ENCODE measurements around the gene NDUFAF8. TPM values are rescaled to one million over a fixed set of nuclear protein-coding genes. Genes with fewer than 3 reads are reported as not detected.

NDUFAF8 gene
- total RNA-seq, 4 donors from 2014 or later = 1.8 to 31.9 (median 6.7) TPM

- no peak for DNase-seq
- no peak for TF ChIP-seq POLR2A (IDR thresholded peaks at IDR 0.05)
- no peak for TF ChIP-seq CTCF (IDR thresholded peaks at IDR 0.05)
- Histone ChIP-seq H3K36me3 (no peaks in the 10 kb centered on the region), H3K27ac (no peak overlapping the region), H3K4me3 (no peak overlapping the region), H3K27me3 (no peaks in the 10 kb centered on the region), H3K4me1 (no peaks in the 10 kb centered on the region), H3K9me3 (no peaks in the 10 kb centered on the region)
- intact Hi-C loops (cut with DNase I; ENCODE audit: low total_unique reads) = no loop called here
Measured at GRCh38 chr17:81252326-81252986, 13.3 kb downstream of the NDUFAF8 start.

- Histone ChIP-seq H3K27ac (no peak overlapping the region), H3K4me3 (no peak overlapping the region), H3K36me3 (no peaks in the 10 kb centered on the region), H3K9me3 (no peaks in the 10 kb centered on the region), H3K27me3 (no peaks in the 10 kb centered on the region), H3K4me1 (no peaks in the 10 kb centered on the region)
- no peak for TF ChIP-seq POLR2A (IDR thresholded peaks at IDR 0.05)
- no peak for TF ChIP-seq CTCF (IDR thresholded peaks at IDR 0.05)
- DNase-seq = no peak
- intact Hi-C loops (cut with DNase I; ENCODE audit: low total_unique reads) = no loop called here
Measured at GRCh38 chr17:81252987-81253329, 13.8 kb downstream of the NDUFAF8 start.

GRCh38 chr17:81253358-81254131 lies 14.4 kb downstream of the NDUFAF8 start:
- Histone ChIP-seq H3K27ac (no peak overlapping the region), H3K4me1 (no peaks in the 10 kb centered on the region), H3K36me3 (no peaks in the 10 kb centered on the region), H3K4me3 (no peak overlapping the region), H3K27me3 (no peaks in the 10 kb centered on the region), H3K9me3 (no peaks in the 10 kb centered on the region)
- DNase-seq = peak; percentile 53 to 61
- TF ChIP-seq CTCF (IDR thresholded peaks at IDR 0.05) (peak; percentile 80 to 89 (median 84)), POLR2A (IDR thresholded peaks at IDR 0.05) (no peak)
- intact Hi-C loops (cut with DNase I; ENCODE audit: low total_unique reads) = no loop called here

GRCh38 chr17:81254955-81255717 lies 16.0 kb downstream of the NDUFAF8 start:
- Histone ChIP-seq H3K4me3 (no peak overlapping the region), H3K4me1 (no peaks in the 10 kb centered on the region), H3K27me3 (no peaks in the 10 kb centered on the region), H3K9me3 (no peaks in the 10 kb centered on the region), H3K27ac (peak overlapping the region in 1 of 2 donors; percentile 37), H3K36me3 (no peaks in the 10 kb centered on the region)
- TF ChIP-seq POLR2A (IDR thresholded peaks at IDR 0.05) = no peak
- peak; percentile 52 to 68 (median 58) for TF ChIP-seq CTCF (IDR thresholded peaks at IDR 0.05)
- intact Hi-C loops (cut with DNase I; ENCODE audit: low total_unique reads) = loop anchor here (5.0 kb wide), 1 partner anchor 227 kb away; no protein-coding TSS in a partner anchor
- DNase-seq = peak; percentile 82 to 83

All from uterus (tissue), 4 donors.